H9 (cell line): Measurements from ENCODE around the gene DNAAF1. TPM values are rescaled to one million over a fixed set of nuclear protein-coding genes. Genes with fewer than 3 reads are reported as not detected.
"Not testable (repeated sequence)": the region's sequence is repeated elsewhere in the genome, so short reads cannot be mapped to it uniquely, and the experiment has no call there.

ENCODE experiments used
- DNase-seq: peaks from one replicate; pipeline ENCODE4 v3.0.0-alpha.2; 2017
- H2AFZ ChIP-seq: one replicate; pipeline ENCODE4 v1.6.1; 2013; ENCODE audit warnings: mild to moderate bottlenecking, low read length, control low read depth, moderate library complexity
- H2AK5ac ChIP-seq: 2 replicates; pipeline ENCODE4 v1.6.1; 2013; ENCODE audit warnings: low read length, control low read depth, mixed read lengths; ENCODE audit not compliant: insufficient read length
- H2BK120ac ChIP-seq: one replicate; pipeline ENCODE4 v1.6.1; 2013; ENCODE audit warnings: low read depth, mild to moderate bottlenecking, low read length, control low read depth, inconsistent platforms; ENCODE audit not compliant: poor library complexity, severe bottlenecking
- H2BK12ac ChIP-seq: 2 replicates; pipeline ENCODE4 v1.6.1; 2013; ENCODE audit warnings: low read length, control low read depth, mixed read lengths, low read depth; ENCODE audit not compliant: insufficient read length
- H2BK15ac ChIP-seq: 2 replicates; pipeline ENCODE4 v1.6.1; 2013; ENCODE audit warnings: low read depth, low read length, control low read depth
- H2BK20ac ChIP-seq: one replicate; pipeline ENCODE4 v1.6.1; 2013; ENCODE audit warnings: low read depth, mild to moderate bottlenecking, low read length, control low read depth, inconsistent platforms; ENCODE audit not compliant: poor library complexity, severe bottlenecking
- H2BK5ac ChIP-seq: 2 replicates; pipeline ENCODE4 v1.6.1; 2013; ENCODE audit warnings: low read length, control low read depth, mixed read lengths; ENCODE audit not compliant: insufficient read length
- H3K14ac ChIP-seq: 2 replicates; pipeline ENCODE4 v1.6.1; 2013; ENCODE audit warnings: low read length, control low read depth; ENCODE audit not compliant: insufficient read depth
- H3K18ac ChIP-seq: 2 replicates; pipeline ENCODE4 v1.6.1; 2013; ENCODE audit warnings: low read depth, mild to moderate bottlenecking, mixed read lengths, low read length, control low read depth; ENCODE audit not compliant: insufficient read length
- H3K23ac ChIP-seq: 2 replicates; pipeline ENCODE4 v1.6.1; 2013; ENCODE audit warnings: low read length, control low read depth, mixed read lengths, low read depth; ENCODE audit not compliant: insufficient read length
- H3K23me2 ChIP-seq: 2 replicates; pipeline ENCODE4 v1.6.1; 2013; ENCODE audit warnings: low read depth, mild to moderate bottlenecking, mixed read lengths, low read length, control low read depth; ENCODE audit not compliant: insufficient read length, poor library complexity, severe bottlenecking
- H3K27ac ChIP-seq: 2 replicates; pipeline ENCODE4 v1.5.1; 2013; ENCODE audit warnings: low read length, control low read depth, mixed read lengths, low read depth; ENCODE audit not compliant: insufficient read length
- H3K27me3 ChIP-seq: 2 replicates; pipeline ENCODE4 v1.6.1; 2013; ENCODE audit warnings: low read length, control low read depth, inconsistent platforms; ENCODE audit not compliant: insufficient read depth
- H3K4ac ChIP-seq: 2 replicates; pipeline ENCODE4 v1.6.1; 2013; ENCODE audit warnings: low read depth, mild to moderate bottlenecking, control low read depth, inconsistent platforms, low read length, moderate library complexity
- H3K4me1 ChIP-seq: 2 replicates; pipeline ENCODE4 v1.6.1; 2013; ENCODE audit warnings: low read length, control low read depth, inconsistent platforms; ENCODE audit not compliant: insufficient read depth
- H3K4me2 ChIP-seq: 2 replicates; pipeline ENCODE4 v1.6.1; 2013; ENCODE audit warnings: low read length, control low read depth, mixed read lengths; ENCODE audit not compliant: insufficient read length, insufficient read depth
- H3K56ac ChIP-seq: 2 replicates; pipeline ENCODE4 v1.6.1; 2013; ENCODE audit warnings: low read depth, mild to moderate bottlenecking, mixed read lengths, low read length, control low read depth; ENCODE audit not compliant: insufficient read length
- H3K79me1 ChIP-seq: 2 replicates; pipeline ENCODE4 v1.6.1; 2013; ENCODE audit warnings: low read depth, mild to moderate bottlenecking, moderate library complexity, low read length, control low read depth, inconsistent platforms; ENCODE audit not compliant: insufficient read depth, poor library complexity, severe bottlenecking
- H3K79me2 ChIP-seq: 2 replicates; pipeline ENCODE4 v1.6.1; 2013; ENCODE audit warnings: low read length, control low read depth, inconsistent platforms; ENCODE audit not compliant: insufficient read depth
- H3K9ac ChIP-seq: 2 replicates; pipeline ENCODE4 v1.6.1; 2013; ENCODE audit warnings: low read length, control low read depth, mixed read lengths; ENCODE audit not compliant: insufficient read length; ENCODE audit errors: extremely low read depth
- H3K9me3 ChIP-seq: one replicate; pipeline ENCODE4 v1.6.1; 2013; ENCODE audit warnings: low read depth, low read length, inconsistent platforms; ENCODE audit not compliant: control insufficient read depth
- H3T11ph ChIP-seq: one replicate; pipeline ENCODE4 v1.6.1; 2013; ENCODE audit warnings: mild to moderate bottlenecking, low read length, control low read depth, inconsistent platforms
- H4K20me1 ChIP-seq: one replicate; pipeline ENCODE4 v1.6.1; 2013; ENCODE audit not compliant: control insufficient read depth, insufficient read length, insufficient read depth
- H4K5ac ChIP-seq: 2 replicates; pipeline ENCODE4 v1.6.1; 2013; ENCODE audit warnings: low read depth, mild to moderate bottlenecking, mixed read lengths, low read length, control low read depth; ENCODE audit not compliant: insufficient read length
- H4K8ac ChIP-seq: replicated peaks from 2 replicates; pipeline ENCODE4 v1.6.1; 2013; ENCODE audit warnings: low read length, control low read depth, mixed read lengths, low read depth; ENCODE audit not compliant: insufficient read length
- H4K91ac ChIP-seq: 2 replicates; pipeline ENCODE4 v1.6.1; 2013; ENCODE audit warnings: low read depth, mild to moderate bottlenecking, moderate library complexity, mixed read lengths, low read length, control low read depth; ENCODE audit not compliant: insufficient read length
- H3K27ac Mint-ChIP-seq, 3 experiments: 2 replicates in 2 of 3; 3 replicates in 1 of 3; pipeline ENCODE4 v1.8.0; 2020 to 2021; ENCODE audit warnings: mixed read lengths in 3 of 3, mild to moderate bottlenecking in 1 of 3, moderate library complexity in 1 of 3
- H3K27me3 Mint-ChIP-seq: 2 replicates; pipeline ENCODE4 v1.8.0; 2021; ENCODE audit warnings: low read depth, mild to moderate bottlenecking, moderate library complexity, mixed read lengths
- H3K36me3 Mint-ChIP-seq, 3 experiments: 2 replicates in 2 of 3; 3 replicates in 1 of 3; pipeline ENCODE4 v1.8.0; 2020 to 2021; ENCODE audit warnings: low read depth in 3 of 3, mixed read lengths in 3 of 3; ENCODE audit not compliant: insufficient read depth in 1 of 3
- H3K4me1 Mint-ChIP-seq, 2 experiments: 2 replicates each; pipeline ENCODE4 v1.8.0; 2020; ENCODE audit warnings: mixed read lengths in 2 of 2
- H3K4me3 Mint-ChIP-seq, 2 experiments: 2 replicates in 1 of 2; 3 replicates in 1 of 2; pipeline ENCODE4 v1.8.0; 2020 to 2021; ENCODE audit warnings: mild to moderate bottlenecking in 2 of 2, mixed read lengths in 2 of 2, moderate library complexity in 1 of 2
- H3K9me3 Mint-ChIP-seq, 2 experiments: 2 replicates in 1 of 2; 3 replicates in 1 of 2; pipeline ENCODE4 v1.8.0; 2020; ENCODE audit warnings: mild to moderate bottlenecking in 2 of 2, mixed read lengths in 2 of 2, moderate library complexity in 1 of 2
- WGBS: extraction: QIAGEN DNeasy Blood & Tissue Kit; methylation state at CpG from one replicate; pipeline ENCODE4 v1.1.7; 2013; ENCODE audit warnings: missing lambda C conversion rate, low lambda C conversion rate, mixed read lengths; ENCODE audit not compliant: insufficient read length; ENCODE audit errors: extremely low coverage; 5-methylcytosine and 5-hydroxymethylcytosine counted together
- total RNA-seq: library from RNA; stranded (reverse); gene quantifications from 2 replicates; pipeline ENCODE4 v1.2.1, GENCODE V29; 2021
- TF ChIP-seq, protein P1 (sequence below): fragments of 200-600 bp; sonication (generic); conservative IDR thresholded peaks from 3 replicates; pipeline ENCODE4 v1.8.0; 2021; ENCODE audit warnings: antibody characterized with exemption, mild to moderate bottlenecking

Gene DNAAF1
- total RNA-seq, 1 experiment from 2014 or later, result not detected

DNA sequence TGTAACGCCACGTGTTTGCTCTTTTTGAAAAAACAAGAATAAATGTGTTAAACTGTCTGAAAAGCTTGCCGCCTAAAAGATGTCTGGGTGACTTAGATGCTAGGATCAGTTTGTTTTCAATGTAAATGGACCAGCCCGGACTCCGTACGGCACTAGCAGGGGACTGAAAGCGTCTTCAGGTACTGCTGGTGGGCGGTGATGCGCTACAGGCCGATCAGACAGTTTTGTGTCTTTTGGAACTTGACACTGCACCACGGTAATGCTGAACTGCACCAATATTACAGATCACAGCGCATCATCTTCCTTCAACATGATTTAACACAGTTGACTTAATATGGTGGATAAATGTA is 27.6 kb upstream of the DNAAF1 start:
- H3K4me2 ChIP-seq, result peak overlapping the region; percentile 74
- Mint-ChIP-seq H3K4me3 (peak overlapping the region; percentile 90 to 92), H3K9me3 (no peaks in the 10 kb centered on the region), H3K4me1 (peaks cover 11 to 12% of the 10 kb centered on the region in 2 experiments), H3K36me3 (peaks cover 2 to 7% (median 7%) of the 10 kb centered on the region in 3 experiments; a peak in 5 of 7 replicates), H3K27ac (peak overlapping the region in 1 of 3 experiments; percentile 96; a peak in 3 of 7 replicates), H3K27me3 (no peaks in the 10 kb centered on the region)
- no peak overlapping the region for H2BK120ac ChIP-seq
- H3T11ph ChIP-seq, result no peak overlapping the region
- H2BK5ac ChIP-seq, result no peak overlapping the region
- H3K14ac ChIP-seq, result no peak overlapping the region
- H3K9ac ChIP-seq, result peak overlapping the region; percentile 59
- no peaks in the 10 kb centered on the region; the same call in 1 of the 2 replicates for H3K4me1 ChIP-seq
- H3K79me2 ChIP-seq, result peaks cover 12% of the 10 kb centered on the region; the same call in 1 of the 2 replicates
- H3K9me3 ChIP-seq, result no peaks in the 10 kb centered on the region
- H3K79me1 ChIP-seq, result no peaks in the 10 kb centered on the region
- no peak overlapping the region for H3K56ac ChIP-seq
- H2AFZ ChIP-seq, result no peak overlapping the region
- H3K23me2 ChIP-seq, result peaks cover 10% of the 10 kb centered on the region
- no peak overlapping the region for H3K23ac ChIP-seq
- no peak overlapping the region for H4K91ac ChIP-seq
- no peaks in the 10 kb centered on the region for H4K20me1 ChIP-seq
- no CpG with 5 or more reads among the region's 12 CpGs for WGBS
- H2AK5ac ChIP-seq, result no peak overlapping the region
- no peak overlapping the region for H3K4ac ChIP-seq
- H2BK20ac ChIP-seq, result no peak overlapping the region
- no peak overlapping the region for H4K5ac ChIP-seq
- no peaks in the 10 kb centered on the region for H3K27me3 ChIP-seq
- H2BK12ac ChIP-seq, result no peak overlapping the region
- no peak overlapping the region for H2BK15ac ChIP-seq
- H3K27ac ChIP-seq, result no peak overlapping the region
- DNase-seq, result no peak
- H4K8ac ChIP-seq, result no peak overlapping the region
- TF ChIP-seq, protein P1, sequence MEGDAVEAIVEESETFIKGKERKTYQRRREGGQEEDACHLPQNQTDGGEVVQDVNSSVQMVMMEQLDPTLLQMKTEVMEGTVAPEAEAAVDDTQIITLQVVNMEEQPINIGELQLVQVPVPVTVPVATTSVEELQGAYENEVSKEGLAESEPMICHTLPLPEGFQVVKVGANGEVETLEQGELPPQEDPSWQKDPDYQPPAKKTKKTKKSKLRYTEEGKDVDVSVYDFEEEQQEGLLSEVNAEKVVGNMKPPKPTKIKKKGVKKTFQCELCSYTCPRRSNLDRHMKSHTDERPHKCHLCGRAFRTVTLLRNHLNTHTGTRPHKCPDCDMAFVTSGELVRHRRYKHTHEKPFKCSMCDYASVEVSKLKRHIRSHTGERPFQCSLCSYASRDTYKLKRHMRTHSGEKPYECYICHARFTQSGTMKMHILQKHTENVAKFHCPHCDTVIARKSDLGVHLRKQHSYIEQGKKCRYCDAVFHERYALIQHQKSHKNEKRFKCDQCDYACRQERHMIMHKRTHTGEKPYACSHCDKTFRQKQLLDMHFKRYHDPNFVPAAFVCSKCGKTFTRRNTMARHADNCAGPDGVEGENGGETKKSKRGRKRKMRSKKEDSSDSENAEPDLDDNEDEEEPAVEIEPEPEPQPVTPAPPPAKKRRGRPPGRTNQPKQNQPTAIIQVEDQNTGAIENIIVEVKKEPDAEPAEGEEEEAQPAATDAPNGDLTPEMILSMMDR, result no peak
- peak overlapping the region; percentile 9 for H3K18ac ChIP-seq

DNA sequence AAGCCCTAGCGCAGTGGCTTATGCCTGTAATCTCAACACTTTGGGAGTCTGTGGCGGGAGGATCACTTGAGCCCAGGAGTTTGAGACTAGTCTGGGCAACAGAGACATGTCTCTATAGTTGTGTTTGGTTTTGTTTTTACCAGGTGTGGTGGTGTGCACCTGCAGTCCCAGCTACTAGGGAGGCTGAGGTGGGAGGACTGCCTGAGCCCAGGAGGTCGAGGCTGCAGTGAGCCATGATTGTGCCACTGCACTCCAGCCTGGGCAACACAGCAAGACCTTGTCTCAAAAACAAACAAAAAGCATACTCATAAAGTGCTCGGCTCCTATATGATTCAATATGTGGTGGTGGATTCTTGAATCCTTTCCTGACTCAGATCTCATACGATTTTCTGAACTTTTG is 26.8 kb upstream of the DNAAF1 start:
- not testable (repeated sequence) for H4K91ac ChIP-seq, H3K56ac ChIP-seq, H3K23ac ChIP-seq, DNase-seq, H4K8ac ChIP-seq, H3K18ac ChIP-seq, H2BK120ac ChIP-seq, H3K27me3 Mint-ChIP-seq, H3K27ac Mint-ChIP-seq, H4K20me1 ChIP-seq, H3K9ac ChIP-seq, H3K27ac ChIP-seq, H3T11ph ChIP-seq, H3K27me3 ChIP-seq, H3K23me2 ChIP-seq, H3K4me2 ChIP-seq, H2BK15ac ChIP-seq, H3K79me1 ChIP-seq, H3K9me3 ChIP-seq, H3K4me1 ChIP-seq, H4K5ac ChIP-seq, H2BK12ac ChIP-seq, H2BK20ac ChIP-seq, H3K14ac ChIP-seq, H2BK5ac ChIP-seq, H3K4ac ChIP-seq, H2AFZ ChIP-seq, H2AK5ac ChIP-seq, H3K9me3 Mint-ChIP-seq
- peaks cover 12% of the 10 kb centered on the region; the same call in 1 of the 2 replicates for H3K79me2 ChIP-seq
- peak overlapping the region; percentile 41 to 68 for H3K4me3 Mint-ChIP-seq
- WGBS, result no CpG with 5 or more reads among the region's 5 CpGs
- peaks cover 11 to 12% of the 10 kb centered on the region in 2 experiments for H3K4me1 Mint-ChIP-seq
- peaks cover 2 to 14% (median 13%) of the 10 kb centered on the region in 3 experiments; a peak in 5 of 7 replicates for H3K36me3 Mint-ChIP-seq
